Bone marrow (tissue), 2 donors: ENCODE measurements around the gene CDNF.
"Not testable (repeated sequence)": the region's sequence is repeated elsewhere in the genome, so short reads cannot be mapped to it uniquely, and the experiment has no call there.

Experiments used
- DNase-seq, 2 donors: peaks; one replicate each; lab custom pipeline; 2025; lab: John Stamatoyannopoulos, UW

Gene CDNF

GRCh38 chr10:14837757-14838581, at the start of gene CDNF, which contains the start of the genes HSPA14 and MSANTD7:
CDNF (minus strand) TSS chr10:14838037; CDS start chr10:14837946, 91 bp downstream.
HSPA14 (plus strand) TSS chr10:14838306; CDS start chr10:14838403, 97 bp downstream.
MSANTD7 (plus strand) TSS chr10:14838306; CDS start chr10:14842285, 3,979 bp downstream.
- peak; percentile 94 to 98 for DNase-seq

- DNase-seq: no peak
These were observed 46.2 kb upstream of the CDNF start for GRCh38 chr10:14884082-14884481.

GRCh38 chr10:14880229-14880628, 42.4 kb upstream of the CDNF start:
- DNase-seq: no peak

GRCh38 chr10:14879928-14880193, 42.0 kb upstream of the CDNF start:
- no peak for DNase-seq

GRCh38 chr10:14879124-14879927, 41.5 kb upstream of the CDNF start:
- DNase-seq: peak in 1 of 2 donors; percentile 23

GRCh38 chr10:14878266-14879123, 40.7 kb upstream of the CDNF start, which contains the start of gene SUV39H2:
SUV39H2 (plus strand) TSS chr10:14878866; CDS start chr10:14878889, 23 bp downstream.
- peak; percentile 64 to 80 for DNase-seq

GRCh38 chr10:14876764-14877163, 38.9 kb upstream of the CDNF start:
- no peak for DNase-seq

- no peak for DNase-seq
These were observed 38.1 kb upstream of the CDNF start for GRCh38 chr10:14875941-14876340.

- no peak for DNase-seq
These were observed 35.4 kb upstream of the CDNF start for GRCh38 chr10:14873090-14873760.

- not testable (repeated sequence) for DNase-seq
These were observed 27.0 kb upstream of the CDNF start for GRCh38 chr10:14864871-14865270.

- not testable (repeated sequence) for DNase-seq
These were observed 26.6 kb upstream of the CDNF start for GRCh38 chr10:14864466-14864865.

- DNase-seq: no peak
These were observed 23.0 kb upstream of the CDNF start for GRCh38 chr10:14860791-14861190.

- no peak for DNase-seq
These were observed 21.9 kb upstream of the CDNF start for GRCh38 chr10:14859775-14860174.

GRCh38 chr10:14859043-14859442, 21.2 kb upstream of the CDNF start:
- no peak for DNase-seq

- no peak for DNase-seq
These were observed 20.6 kb upstream of the CDNF start for GRCh38 chr10:14858338-14858960.

GRCh38 chr10:14855453-14855852, 17.6 kb upstream of the CDNF start:
- DNase-seq: no peak

- DNase-seq: no peak
These were observed 14.4 kb upstream of the CDNF start for GRCh38 chr10:14852236-14852635.

GRCh38 chr10:14844948-14845347, 7.1 kb upstream of the CDNF start:
- no peak for DNase-seq

- no peak for DNase-seq
These were observed 5.6 kb upstream of the CDNF start for GRCh38 chr10:14843327-14843988.

GRCh38 chr10:14840178-14840577, 2.3 kb upstream of the CDNF start:
- DNase-seq: no peak
